ENCODE results near the gene ENPP1. TPM values are rescaled to one million over a fixed set of nuclear protein-coding genes. Genes with fewer than 3 reads are reported as not detected.

The ENPP1 gene
- total RNA-seq, 1 donor, result 16.3 TPM

DNA sequence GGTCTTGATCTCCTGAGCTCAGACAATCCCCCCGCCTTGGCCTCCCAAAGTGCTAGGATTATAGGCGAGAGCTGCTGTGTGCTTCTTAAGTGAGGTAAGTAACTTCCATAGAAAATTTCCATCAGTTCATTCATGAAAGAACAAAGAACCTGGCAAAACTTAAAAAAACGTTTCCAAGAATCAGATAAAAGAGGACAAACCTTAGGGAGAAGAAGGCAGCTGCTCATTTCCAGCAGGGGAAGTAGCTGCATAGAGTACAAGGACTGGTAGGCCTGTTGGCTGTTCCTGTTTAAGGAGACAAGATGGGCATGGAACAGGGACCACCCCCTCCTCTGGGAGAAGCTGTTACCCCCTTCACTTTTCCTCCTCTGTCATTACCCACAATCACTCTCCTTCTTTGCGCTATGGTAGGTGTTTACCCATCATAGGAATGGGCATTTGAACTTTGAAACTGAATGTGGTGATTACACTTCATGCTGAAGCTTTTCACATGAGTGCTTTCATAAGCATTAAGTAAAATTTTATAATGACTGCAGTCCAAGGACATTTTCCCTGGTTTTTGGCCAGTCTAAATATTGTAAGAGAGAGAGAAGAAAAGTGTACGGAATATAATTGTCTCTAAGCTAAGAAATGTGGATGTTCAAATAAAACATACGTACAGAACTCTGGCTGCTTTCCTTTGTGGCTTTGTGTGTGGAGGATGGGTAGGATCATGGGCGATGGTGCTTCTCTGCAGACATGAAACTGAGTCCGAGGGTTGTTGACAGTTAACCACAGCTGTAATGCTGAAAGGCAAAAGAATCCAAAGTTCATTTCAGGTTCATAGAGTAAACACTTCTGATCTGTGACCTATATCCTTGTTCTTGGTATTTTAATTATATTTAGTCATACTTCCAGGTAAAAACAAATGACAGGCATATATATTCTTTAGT is 86.9 kb downstream of the ENPP1 start:
- Histone ChIP-seq H3K36me3 (ENCODE audit: insufficient read depth, low read length) (peaks cover 23% of the 10 kb centered on the region), H3K27me3 (ENCODE audit: insufficient read depth, low read length) (no peaks in the 10 kb centered on the region), H3K79me2 (ENCODE audit: insufficient read depth, low read length) (no peaks in the 10 kb centered on the region), H3K4me2 (ENCODE audit: insufficient read depth, low read length) (no peak overlapping the region), H3K27ac (ENCODE audit: low read depth, low read length) (no peak overlapping the region), H3K4me3 (ENCODE audit: insufficient read depth, low read length) (no peak overlapping the region), H3K4me1 (ENCODE audit: insufficient read depth, low read length) (no peaks in the 10 kb centered on the region), H4K20me1 (ENCODE audit: insufficient read depth, low read length) (no peaks in the 10 kb centered on the region), H2AFZ (ENCODE audit: low read length) (no peak overlapping the region), H3K9me3 (ENCODE audit: low read depth, low read length) (peaks cover 4% of the 10 kb centered on the region)
- TF ChIP-seq, protein P1, sequence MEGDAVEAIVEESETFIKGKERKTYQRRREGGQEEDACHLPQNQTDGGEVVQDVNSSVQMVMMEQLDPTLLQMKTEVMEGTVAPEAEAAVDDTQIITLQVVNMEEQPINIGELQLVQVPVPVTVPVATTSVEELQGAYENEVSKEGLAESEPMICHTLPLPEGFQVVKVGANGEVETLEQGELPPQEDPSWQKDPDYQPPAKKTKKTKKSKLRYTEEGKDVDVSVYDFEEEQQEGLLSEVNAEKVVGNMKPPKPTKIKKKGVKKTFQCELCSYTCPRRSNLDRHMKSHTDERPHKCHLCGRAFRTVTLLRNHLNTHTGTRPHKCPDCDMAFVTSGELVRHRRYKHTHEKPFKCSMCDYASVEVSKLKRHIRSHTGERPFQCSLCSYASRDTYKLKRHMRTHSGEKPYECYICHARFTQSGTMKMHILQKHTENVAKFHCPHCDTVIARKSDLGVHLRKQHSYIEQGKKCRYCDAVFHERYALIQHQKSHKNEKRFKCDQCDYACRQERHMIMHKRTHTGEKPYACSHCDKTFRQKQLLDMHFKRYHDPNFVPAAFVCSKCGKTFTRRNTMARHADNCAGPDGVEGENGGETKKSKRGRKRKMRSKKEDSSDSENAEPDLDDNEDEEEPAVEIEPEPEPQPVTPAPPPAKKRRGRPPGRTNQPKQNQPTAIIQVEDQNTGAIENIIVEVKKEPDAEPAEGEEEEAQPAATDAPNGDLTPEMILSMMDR (IDR thresholded peaks at IDR 0.05; ENCODE audit: extremely low read depth, low read depth, low read length), result no peak
- DNase-seq (ENCODE audit: insufficient read length, low spot score, missing footprints), result peak; percentile 43

DNA sequence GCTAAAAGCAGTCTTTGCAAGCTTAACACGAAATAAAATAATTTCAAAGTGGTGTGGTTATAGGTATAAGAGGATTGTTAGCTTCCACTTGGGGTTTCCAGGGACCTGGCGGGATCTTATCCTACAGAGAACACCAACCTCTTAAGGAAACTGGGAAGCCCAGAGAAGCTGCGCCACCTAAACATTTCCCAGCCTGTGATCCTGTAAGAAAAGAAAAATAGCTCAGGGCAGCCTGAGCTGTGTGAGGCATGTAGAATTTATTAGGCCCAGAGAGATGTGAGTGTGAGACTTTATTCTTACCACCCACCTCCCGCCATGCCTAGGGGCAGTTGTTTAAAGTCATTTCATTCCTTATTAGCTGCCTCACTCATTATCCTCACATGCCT is 89.2 kb downstream of the ENPP1 start:
- Histone ChIP-seq H3K4me3 (ENCODE audit: insufficient read depth, low read length) (no peak overlapping the region), H3K79me2 (ENCODE audit: insufficient read depth, low read length) (no peaks in the 10 kb centered on the region), H3K36me3 (ENCODE audit: insufficient read depth, low read length) (peaks cover 6% of the 10 kb centered on the region), H3K27me3 (ENCODE audit: insufficient read depth, low read length) (no peaks in the 10 kb centered on the region), H4K20me1 (ENCODE audit: insufficient read depth, low read length) (no peaks in the 10 kb centered on the region), H3K4me1 (ENCODE audit: insufficient read depth, low read length) (no peaks in the 10 kb centered on the region), H3K27ac (ENCODE audit: low read depth, low read length) (no peak overlapping the region), H3K4me2 (ENCODE audit: insufficient read depth, low read length) (no peak overlapping the region), H3K9me3 (ENCODE audit: low read depth, low read length) (peaks cover 4% of the 10 kb centered on the region), H2AFZ (ENCODE audit: low read length) (no peak overlapping the region)
- TF ChIP-seq, protein P1 (IDR thresholded peaks at IDR 0.05; ENCODE audit: extremely low read depth, low read depth, low read length), result no peak
- DNase-seq (ENCODE audit: insufficient read length, low spot score, missing footprints), result no peak

DNA sequence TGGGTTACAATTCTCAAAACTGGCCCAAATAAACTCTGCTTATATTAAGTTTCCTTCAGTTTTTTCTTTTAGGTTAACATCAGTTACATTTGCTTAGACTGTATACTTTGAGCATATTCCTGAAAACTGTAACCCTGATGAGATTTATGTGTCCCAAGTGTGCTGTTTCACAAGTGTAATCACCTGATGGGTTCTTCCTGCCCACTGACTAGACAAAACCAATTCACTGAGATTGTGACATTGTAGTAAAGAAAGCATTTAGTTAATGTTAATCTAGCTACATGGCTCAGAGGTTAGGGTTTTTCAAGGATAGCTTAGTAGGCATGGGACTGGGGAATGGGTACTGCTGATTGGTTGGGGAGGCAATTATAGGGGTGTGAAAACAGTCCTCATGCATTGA is 89.8 kb downstream of the ENPP1 start:
- Histone ChIP-seq H3K79me2 (ENCODE audit: insufficient read depth, low read length) (no peaks in the 10 kb centered on the region), H3K27ac (ENCODE audit: low read depth, low read length) (no peak overlapping the region), H3K4me1 (ENCODE audit: insufficient read depth, low read length) (no peaks in the 10 kb centered on the region), H3K27me3 (ENCODE audit: insufficient read depth, low read length) (no peaks in the 10 kb centered on the region), H3K4me2 (ENCODE audit: insufficient read depth, low read length) (no peak overlapping the region), H3K9me3 (ENCODE audit: low read depth, low read length) (peaks cover 4% of the 10 kb centered on the region), H2AFZ (ENCODE audit: low read length) (no peak overlapping the region), H3K4me3 (ENCODE audit: insufficient read depth, low read length) (no peak overlapping the region), H3K36me3 (ENCODE audit: insufficient read depth, low read length) (peaks cover under 1% of the 10 kb centered on the region), H4K20me1 (ENCODE audit: insufficient read depth, low read length) (no peaks in the 10 kb centered on the region)
- TF ChIP-seq, protein P1 (IDR thresholded peaks at IDR 0.05; ENCODE audit: extremely low read depth, low read depth, low read length), result no peak
- DNase-seq (ENCODE audit: insufficient read length, low spot score, missing footprints), result no peak

DNA sequence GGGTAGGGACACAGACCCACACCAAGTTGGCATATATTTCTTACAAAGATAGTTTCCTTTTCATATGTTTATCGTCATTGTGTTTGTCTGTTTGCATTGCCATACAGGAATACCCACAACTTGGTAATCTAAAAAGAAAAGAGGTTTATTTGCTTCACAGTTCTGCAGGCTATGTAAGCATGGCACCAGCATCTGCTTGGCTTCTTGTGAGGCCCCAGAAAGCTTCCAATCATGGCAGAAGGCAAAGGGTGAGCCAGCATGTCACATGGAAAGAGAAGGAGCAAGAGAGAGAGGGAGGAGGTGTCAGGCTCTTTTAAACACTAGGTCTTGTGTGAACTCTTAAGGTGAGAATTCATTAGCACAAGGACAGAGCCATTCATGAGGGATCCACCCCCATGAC is 90.9 kb downstream of the ENPP1 start:
- Histone ChIP-seq H3K27ac (ENCODE audit: low read depth, low read length) (no peak overlapping the region), H3K36me3 (ENCODE audit: insufficient read depth, low read length) (no peaks in the 10 kb centered on the region), H4K20me1 (ENCODE audit: insufficient read depth, low read length) (no peaks in the 10 kb centered on the region), H2AFZ (ENCODE audit: low read length) (no peak overlapping the region), H3K9me3 (ENCODE audit: low read depth, low read length) (peaks cover 4% of the 10 kb centered on the region), H3K4me3 (ENCODE audit: insufficient read depth, low read length) (no peak overlapping the region), H3K27me3 (ENCODE audit: insufficient read depth, low read length) (no peaks in the 10 kb centered on the region), H3K4me1 (ENCODE audit: insufficient read depth, low read length) (no peaks in the 10 kb centered on the region), H3K4me2 (ENCODE audit: insufficient read depth, low read length) (no peak overlapping the region), H3K79me2 (ENCODE audit: insufficient read depth, low read length) (no peaks in the 10 kb centered on the region)
- TF ChIP-seq, protein P1 (IDR thresholded peaks at IDR 0.05; ENCODE audit: extremely low read depth, low read depth, low read length), result no peak
- DNase-seq (ENCODE audit: insufficient read length, low spot score, missing footprints), result no peak
